Islet of Langerhans (tissue), 1 donor: ENCODE data around the gene GUCY1A2.

Experiments used
- FAIRE-seq: peaks from one replicate; lab custom pipeline; 2011; peaks lifted over from hg19 to GRCh38; lab: Jason Lieb, UNC

Gene GUCY1A2

DNA sequence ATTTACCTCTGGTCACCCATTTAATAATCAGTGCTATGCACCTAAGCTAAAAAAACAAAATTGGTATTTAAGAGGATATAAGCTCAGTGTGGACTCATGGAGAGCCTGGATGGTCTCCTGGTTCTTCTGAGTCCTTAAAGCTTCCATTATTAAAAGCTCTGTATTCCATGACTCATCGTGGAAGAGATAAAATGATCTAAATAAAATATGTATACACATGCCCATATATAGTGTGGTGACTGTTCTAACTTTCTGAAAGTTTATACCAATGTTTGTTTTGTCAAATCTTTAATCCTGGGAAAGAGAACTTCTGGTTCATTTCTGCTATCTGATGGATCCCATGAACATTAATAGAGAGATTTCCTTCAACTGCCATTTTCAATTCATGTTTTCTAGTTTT is 375.9 kb downstream of the GUCY1A2 start:
- no peak for FAIRE-seq

DNA sequence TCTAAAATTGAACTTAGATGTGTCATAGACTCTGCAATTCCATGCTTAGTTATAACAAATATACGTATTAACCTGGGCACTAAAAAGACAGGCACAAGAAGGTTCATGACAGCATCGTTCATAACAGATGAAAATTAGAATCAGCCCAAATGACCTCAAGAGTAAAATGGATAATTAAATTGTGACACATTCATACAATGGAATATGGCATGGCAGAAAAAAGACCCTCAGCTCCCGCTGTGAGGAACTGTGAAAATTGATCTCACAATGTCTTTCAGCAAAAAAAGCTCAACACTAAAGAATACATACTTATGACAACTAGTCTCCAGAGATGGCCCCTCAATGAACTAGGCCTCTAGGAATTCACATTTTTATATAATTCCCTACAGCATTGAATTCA is 386.0 kb downstream of the GUCY1A2 start:
- FAIRE-seq = no peak

DNA sequence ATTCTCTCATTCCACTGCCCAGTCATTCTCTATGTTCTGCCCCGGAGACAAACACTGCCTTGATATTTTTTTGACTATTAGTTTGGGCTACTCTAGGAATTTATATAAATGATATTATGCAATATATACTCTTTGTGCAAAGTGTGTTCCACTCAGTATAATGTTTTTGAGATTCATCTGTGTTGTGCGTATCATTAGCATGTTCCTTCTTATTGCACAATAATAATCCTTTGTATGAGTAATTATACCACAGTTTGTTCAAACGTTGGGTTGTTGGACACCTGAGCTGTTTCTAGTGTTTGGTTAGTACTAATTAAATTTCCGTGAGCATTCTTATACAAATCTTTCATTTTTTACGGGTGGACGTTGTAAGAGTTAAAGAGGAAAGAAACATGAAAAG is 390.6 kb downstream of the GUCY1A2 start:
- no peak for FAIRE-seq

DNA sequence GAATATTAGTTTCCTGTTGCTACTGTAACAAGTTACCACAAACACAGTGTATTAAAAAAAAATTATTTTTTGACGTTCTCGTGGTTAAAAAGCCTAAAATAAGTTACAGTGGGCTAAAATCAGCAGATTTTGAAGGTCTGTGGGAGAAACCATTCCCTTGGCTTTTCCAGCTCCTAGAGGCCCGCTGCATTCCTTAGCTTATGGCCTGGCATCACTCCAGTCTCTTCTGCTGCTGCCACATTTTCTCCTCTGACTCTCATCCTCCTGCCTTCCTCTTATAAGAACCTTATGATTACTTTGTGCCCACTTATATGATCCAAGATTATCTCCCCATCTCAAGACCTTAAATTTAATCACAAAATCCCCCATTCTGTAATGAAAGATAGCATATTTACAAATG is 392.7 kb downstream of the GUCY1A2 start:
- no peak for FAIRE-seq

DNA sequence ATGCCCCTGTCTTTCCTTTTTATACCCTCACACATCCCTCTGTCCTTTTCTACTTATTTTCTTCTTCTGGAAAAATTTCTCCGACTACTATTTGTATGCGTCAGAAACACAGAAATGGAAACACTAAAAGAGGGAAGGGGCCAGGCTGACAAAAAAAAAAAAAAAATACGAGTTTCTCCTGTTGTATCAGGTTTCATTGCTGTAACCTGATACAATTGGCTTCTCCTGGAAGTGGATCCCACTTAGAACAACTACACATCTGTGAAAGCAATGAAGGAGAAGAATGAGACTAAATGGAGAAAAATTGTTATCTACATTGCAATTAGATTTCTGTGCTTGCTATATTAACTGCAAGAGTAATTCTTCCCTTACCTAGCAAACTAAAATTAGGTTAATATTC is 393.9 kb downstream of the GUCY1A2 start:
- FAIRE-seq = no peak
